Measurements from ENCODE around the gene CLPTM1. TPM values are rescaled to one million over a fixed set of nuclear protein-coding genes. Genes with fewer than 3 reads are reported as not detected.
"Not testable (repeated sequence)": the region's sequence is repeated elsewhere in the genome, so short reads cannot be mapped to it uniquely, and the experiment has no call there.

The CLPTM1 gene
- polyA plus RNA-seq, 1 donor (not counting 4 experiments of a cell fraction or from before 2014, with no cell fraction given) = 44.6 TPM

GRCh38 chr19:44912854-44913253 is 42.3 kb upstream of the CLPTM1 start:
- Histone ChIP-seq H3K9ac (ENCODE audit: control insufficient read depth, extremely low read depth, insufficient read depth, low read length) (no peak overlapping the region), H3K79me2 (ENCODE audit: control insufficient read depth, insufficient read depth, low read length) (no peaks in the 10 kb centered on the region), H3K36me3 (ENCODE audit: control insufficient read depth in 2 of 2, extremely low read depth in 1 of 2, insufficient read depth in 2 of 2, low read length in 2 of 2) (no peaks in the 10 kb centered on the region), H3K27me3 (ENCODE audit: control insufficient read depth, extremely low read depth, insufficient read depth, low read length) (no peaks in the 10 kb centered on the region), H3K9me1 (ENCODE audit: control insufficient read depth, extremely low read depth, insufficient read depth, low read length) (no peaks in the 10 kb centered on the region), H3K9me3 (ENCODE audit: control insufficient read depth, low read depth, low read length) (no peaks in the 10 kb centered on the region), H4K20me1 (ENCODE audit: control insufficient read depth, extremely low read depth, insufficient read depth, low read length) (no peaks in the 10 kb centered on the region), H2AFZ (ENCODE audit: control insufficient read depth, low read length) (no peak overlapping the region), H3K27ac (ENCODE audit: control insufficient read depth, insufficient read depth, low read length) (no peak overlapping the region), H3K4me1 (ENCODE audit: control insufficient read depth, extremely low read depth, insufficient read depth, low read length) (peaks cover 8% of the 10 kb centered on the region), H3K4me3 (ENCODE audit: control insufficient read depth in 2 of 3, extremely low read depth in 1 of 3, insufficient read depth in 2 of 3, low read depth in 1 of 3, low read length in 3 of 3) (no peak overlapping the region), H3K4me2 (ENCODE audit: control insufficient read depth, extremely low read depth, insufficient read depth, low read depth, low read length) (no peak overlapping the region)
- TF ChIP-seq CTCF (optimal IDR thresholded peaks at IDR 0.05 in 1 of 3, IDR thresholded peaks at IDR 0.05 in 1 of 3, conservative IDR thresholded peaks at IDR 0.05 in 1 of 3; ENCODE audit: extremely low read depth in 1 of 3, insufficient read depth in 2 of 3, low read length in 3 of 3) (no peak), EZH2 (IDR thresholded peaks at IDR 0.05; ENCODE audit: low read length) (no peak)
- dilution Hi-C loops (cut with MboI; ENCODE audit: extremely low pct_ligation_motif_present, low sequenced_read_pairs) = no loop called here
- FAIRE-seq (no peak), DNase-seq (ENCODE audit: low read depth, low spot score) (no peak)

GRCh38 chr19:44913512-44914432 is 41.4 kb upstream of the CLPTM1 start:
- H3K27me3 ChIP-seq (ENCODE audit: control insufficient read depth, extremely low read depth, insufficient read depth, low read length); H3K36me3 ChIP-seq (ENCODE audit: control insufficient read depth in 2 of 2, extremely low read depth in 1 of 2, insufficient read depth in 2 of 2, low read length in 2 of 2); H3K4me1 ChIP-seq (ENCODE audit: control insufficient read depth, extremely low read depth, insufficient read depth, low read length); H3K4me3 ChIP-seq (ENCODE audit: control insufficient read depth in 2 of 3, extremely low read depth in 1 of 3, insufficient read depth in 2 of 3, low read depth in 1 of 3, low read length in 3 of 3); FAIRE-seq; H3K4me2 ChIP-seq (ENCODE audit: control insufficient read depth, extremely low read depth, insufficient read depth, low read depth, low read length); H3K9me1 ChIP-seq (ENCODE audit: control insufficient read depth, extremely low read depth, insufficient read depth, low read length); H4K20me1 ChIP-seq (ENCODE audit: control insufficient read depth, extremely low read depth, insufficient read depth, low read length); H3K9ac ChIP-seq (ENCODE audit: control insufficient read depth, extremely low read depth, insufficient read depth, low read length); H3K9me3 ChIP-seq (ENCODE audit: control insufficient read depth, low read depth, low read length); H3K27ac ChIP-seq (ENCODE audit: control insufficient read depth, insufficient read depth, low read length); H2AFZ ChIP-seq (ENCODE audit: control insufficient read depth, low read length); H3K79me2 ChIP-seq (ENCODE audit: control insufficient read depth, insufficient read depth, low read length); DNase-seq (ENCODE audit: low read depth, low spot score); dilution Hi-C loops (cut with MboI; ENCODE audit: extremely low pct_ligation_motif_present, low sequenced_read_pairs): not testable (repeated sequence)

GRCh38 chr19:44914433-44915206 is 40.6 kb upstream of the CLPTM1 start, which contains the start of gene APOC1:
Gene APOC1 (plus strand): TSS chr19:44914608. CDS start chr19:44914892, 284 bp downstream.
- Histone ChIP-seq H3K4me3 (ENCODE audit: control insufficient read depth in 2 of 3, extremely low read depth in 1 of 3, insufficient read depth in 2 of 3, low read depth in 1 of 3, low read length in 3 of 3) (peak within 1 kb of the TSS; percentile 39 to 60 (median 56)), H3K9ac (ENCODE audit: control insufficient read depth, extremely low read depth, insufficient read depth, low read length) (peak within 1 kb of the TSS; percentile 73), H2AFZ (ENCODE audit: control insufficient read depth, low read length) (peak within 1 kb of the TSS; percentile 91), H3K27ac (ENCODE audit: control insufficient read depth, insufficient read depth, low read length) (peak within 1 kb of the TSS; percentile 56), H3K4me2 (ENCODE audit: control insufficient read depth, extremely low read depth, insufficient read depth, low read depth, low read length) (peak within 1 kb of the TSS; percentile 83)
- H3K4me1 ChIP-seq (ENCODE audit: control insufficient read depth, extremely low read depth, insufficient read depth, low read length); H4K20me1 ChIP-seq (ENCODE audit: control insufficient read depth, extremely low read depth, insufficient read depth, low read length); dilution Hi-C loops (cut with MboI; ENCODE audit: extremely low pct_ligation_motif_present, low sequenced_read_pairs); H3K9me3 ChIP-seq (ENCODE audit: control insufficient read depth, low read depth, low read length); H3K36me3 ChIP-seq (ENCODE audit: control insufficient read depth in 2 of 2, extremely low read depth in 1 of 2, insufficient read depth in 2 of 2, low read length in 2 of 2); H3K79me2 ChIP-seq (ENCODE audit: control insufficient read depth, insufficient read depth, low read length); H3K9me1 ChIP-seq (ENCODE audit: control insufficient read depth, extremely low read depth, insufficient read depth, low read length); DNase-seq (ENCODE audit: low read depth, low spot score); H3K27me3 ChIP-seq (ENCODE audit: control insufficient read depth, extremely low read depth, insufficient read depth, low read length): not testable (repeated sequence)
- FAIRE-seq = peak; percentile 71

Measured in keratinocyte (primary cell).